Measurements from ENCODE around the gene TIPIN. TPM values are rescaled to one million over a fixed set of nuclear protein-coding genes. Genes with fewer than 3 reads are reported as not detected.
"Not testable (repeated sequence)": the region's sequence is repeated elsewhere in the genome, so short reads cannot be mapped to it uniquely, and the experiment has no call there.

The TIPIN gene
- total RNA-seq, 1 donor from 2014 or later, result 56.2 TPM

DNA sequence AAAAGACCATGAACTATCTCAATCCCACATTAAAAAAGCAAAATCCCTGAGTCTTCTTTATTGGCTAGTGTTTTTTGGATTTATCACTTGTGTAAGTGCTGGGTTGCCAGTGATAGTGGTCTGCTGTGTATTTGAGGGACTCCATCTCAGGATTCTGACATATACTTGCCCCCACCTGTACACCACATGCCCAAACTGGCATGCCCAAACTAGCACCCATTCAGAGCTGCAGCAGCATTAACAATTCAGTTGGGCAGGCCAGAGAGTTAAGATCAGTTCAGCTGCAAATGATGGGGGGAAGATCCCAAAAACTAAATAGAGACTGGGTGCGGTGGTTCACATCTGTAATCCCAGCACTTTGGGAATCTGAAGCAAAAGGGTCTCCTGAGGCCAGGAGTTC lies 6.3 kb upstream of the TIPIN start:
- intact Hi-C loops (cut with micrococcal nuclease), result no loop called here
- no peaks in the 10 kb centered on the region for H3K27me3 Mint-ChIP-seq

DNA sequence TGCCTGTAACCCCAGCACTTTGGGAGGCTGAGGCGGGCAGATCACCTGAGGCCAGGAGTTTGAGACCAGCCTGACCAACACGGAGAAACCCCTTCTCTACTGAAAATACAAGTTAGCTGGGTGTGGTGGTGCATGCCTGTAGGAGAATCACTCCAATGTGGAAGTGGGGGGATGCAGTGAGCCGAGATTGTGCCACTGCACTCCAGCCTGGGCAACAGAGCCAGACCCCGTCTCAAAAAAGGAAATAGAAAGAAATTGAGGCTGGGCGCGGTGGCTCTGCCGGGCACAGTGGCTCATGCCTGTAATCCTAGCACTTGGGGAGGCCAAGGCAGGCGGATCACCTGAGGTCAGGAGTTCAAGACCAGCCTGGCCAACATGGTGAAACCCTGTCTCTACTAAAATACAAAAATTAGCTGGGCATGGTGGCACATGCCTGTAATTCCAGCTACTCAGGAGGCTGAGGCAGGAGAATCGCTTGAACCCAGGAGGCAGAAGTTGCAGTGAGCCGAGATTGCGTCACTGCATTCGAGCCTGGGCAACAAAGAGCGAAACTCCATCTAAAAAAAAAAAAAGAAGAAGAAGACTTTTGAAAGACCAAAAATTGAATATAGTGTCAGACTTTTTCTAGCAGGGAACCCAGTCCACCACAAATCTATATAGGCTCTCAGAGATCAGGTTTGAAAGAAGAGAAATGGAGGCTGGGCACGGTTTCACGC lies 5.4 kb upstream of the TIPIN start:
- intact Hi-C loops (cut with micrococcal nuclease); H3K27me3 Mint-ChIP-seq: not testable (repeated sequence)

More for the DNA sequence above, 6.3 kb upstream of the TIPIN start:
- no peak overlapping the region for H3K27ac Mint-ChIP-seq
- H3K4me1 Mint-ChIP-seq, result no peaks in the 10 kb centered on the region
- no peaks in the 10 kb centered on the region for H3K9me3 Mint-ChIP-seq
- DNase-seq, result no peak
- H3K4me3 Mint-ChIP-seq, result no peak overlapping the region
- H3K36me3 Mint-ChIP-seq (ENCODE audit: low read depth), result no peaks in the 10 kb centered on the region

DNA sequence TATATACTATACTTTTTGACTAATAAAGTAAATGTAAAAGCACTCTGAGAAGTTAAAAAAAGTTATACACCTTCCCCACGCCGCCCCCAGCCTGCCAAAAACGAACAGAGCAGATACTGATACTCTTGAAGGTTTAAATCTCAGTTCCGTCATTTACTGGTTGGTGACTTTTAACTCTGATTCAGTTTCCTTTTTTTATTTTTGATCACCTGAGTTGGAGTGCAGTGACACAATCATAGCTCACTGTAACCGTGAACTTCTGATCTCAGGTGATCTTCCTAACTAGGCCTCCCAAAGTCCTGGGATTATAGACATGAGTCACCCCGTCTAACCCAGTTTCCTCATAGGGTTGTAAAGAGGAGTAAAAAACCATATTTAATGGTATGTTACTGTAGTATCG lies 3.3 kb upstream of the TIPIN start:
- H3K27me3 Mint-ChIP-seq, result no peaks in the 10 kb centered on the region
- peaks cover 11% of the 10 kb centered on the region for H3K4me1 Mint-ChIP-seq
- H3K36me3 Mint-ChIP-seq (ENCODE audit: low read depth), result peaks cover 7% of the 10 kb centered on the region
- no peaks in the 10 kb centered on the region for H3K9me3 Mint-ChIP-seq
- no peak overlapping the region for H3K4me3 Mint-ChIP-seq
- intact Hi-C loops (cut with micrococcal nuclease), result loop anchor here (5.0 kb wide), 1 partner anchor 67 kb away; the partner anchor contains the start of gene DIS3L
- DNase-seq, result no peak
- no peak overlapping the region for H3K27ac Mint-ChIP-seq

More for the DNA sequence above, 5.4 kb upstream of the TIPIN start:
- not testable (repeated sequence) for H3K27ac Mint-ChIP-seq; H3K36me3 Mint-ChIP-seq (ENCODE audit: low read depth); H3K4me1 Mint-ChIP-seq; H3K9me3 Mint-ChIP-seq; H3K4me3 Mint-ChIP-seq; DNase-seq

DNA sequence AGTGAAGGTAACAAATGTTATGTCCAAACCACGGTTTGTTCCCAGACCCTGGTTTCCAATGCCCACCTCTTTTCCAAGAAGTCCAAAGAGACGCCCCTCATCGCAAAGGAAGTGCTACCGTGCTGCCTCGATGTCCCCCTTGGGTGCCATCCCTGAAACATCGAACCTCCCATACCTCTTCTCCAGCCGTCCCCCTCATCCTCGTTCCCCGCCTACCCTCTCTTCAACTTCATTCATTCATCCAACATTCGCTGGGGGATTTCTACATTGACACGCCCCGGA lies 467 bp downstream of the TIPIN start:
- peaks cover 23% of the 10 kb centered on the region for H3K4me1 Mint-ChIP-seq
- no peak for DNase-seq
- H3K9me3 Mint-ChIP-seq, result no peaks in the 10 kb centered on the region
- intact Hi-C loops (cut with micrococcal nuclease), result loop anchor here (1.0 to 5.0 kb wide), 6 partner anchors 14 to 149 kb away; partner anchors contain the start of genes DIS3L, MAP2K1, SNAPC5 and ZWILCH
- peaks cover 21% of the 10 kb centered on the region for H3K36me3 Mint-ChIP-seq (ENCODE audit: low read depth)
- H3K4me3 Mint-ChIP-seq, result peak overlapping the region; percentile 93
- H3K27ac Mint-ChIP-seq, result peak overlapping the region; percentile 96
- H3K27me3 Mint-ChIP-seq, result no peaks in the 10 kb centered on the region

DNA sequence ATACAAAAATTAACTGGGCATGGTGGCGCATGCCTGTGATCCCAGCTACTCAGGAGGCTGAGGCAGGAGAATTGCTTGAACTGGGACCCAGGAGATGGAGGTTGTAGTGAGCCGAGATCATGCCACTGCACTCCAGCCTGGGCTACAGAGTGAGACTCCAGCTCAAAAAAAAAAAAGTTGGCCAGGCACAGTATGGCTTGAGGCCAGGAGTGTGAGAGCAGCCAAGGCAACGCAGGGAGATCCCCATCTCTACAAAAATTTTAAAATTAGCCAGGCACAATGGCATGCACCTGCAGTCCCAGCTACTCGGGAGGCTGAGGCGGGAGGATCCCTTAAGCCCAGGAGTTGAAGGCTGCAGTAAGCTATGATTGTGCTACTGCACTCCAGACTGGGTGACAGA lies 8.0 kb downstream of the TIPIN start:
- H3K27me3 Mint-ChIP-seq; H3K4me3 Mint-ChIP-seq; H3K9me3 Mint-ChIP-seq; intact Hi-C loops (cut with micrococcal nuclease); H3K4me1 Mint-ChIP-seq; H3K27ac Mint-ChIP-seq; DNase-seq: not testable (repeated sequence)
- H3K36me3 Mint-ChIP-seq (ENCODE audit: low read depth), result peaks cover 41% of the 10 kb centered on the region

DNA sequence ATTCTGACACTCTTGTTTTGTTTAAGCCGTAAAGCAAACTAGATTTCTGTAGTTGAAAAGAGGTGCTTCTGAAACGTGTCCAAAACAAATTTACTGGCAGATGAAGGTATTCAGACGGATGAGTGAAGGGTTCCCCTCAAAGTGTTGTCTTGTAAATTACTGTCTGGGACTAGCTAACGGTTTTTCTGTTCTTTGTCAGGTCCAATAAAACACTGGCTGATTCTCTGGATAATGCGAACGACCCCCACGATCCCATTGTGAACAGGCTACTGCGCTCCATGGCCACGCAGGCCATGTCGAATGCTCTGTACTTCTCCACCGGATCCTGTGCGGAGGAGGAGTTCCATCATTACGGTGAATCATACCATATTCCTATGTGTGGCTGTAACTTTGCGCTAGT lies 27.7 kb downstream of the TIPIN start:
- Mint-ChIP-seq H3K9me3 (no peaks in the 10 kb centered on the region), H3K4me1 (no peaks in the 10 kb centered on the region), H3K27me3 (no peaks in the 10 kb centered on the region), H3K36me3 (ENCODE audit: low read depth) (peaks cover 47% of the 10 kb centered on the region), H3K27ac (no peak overlapping the region), H3K4me3 (no peak overlapping the region)
- intact Hi-C loops (cut with micrococcal nuclease), result no loop called here
- DNase-seq, result no peak

DNA sequence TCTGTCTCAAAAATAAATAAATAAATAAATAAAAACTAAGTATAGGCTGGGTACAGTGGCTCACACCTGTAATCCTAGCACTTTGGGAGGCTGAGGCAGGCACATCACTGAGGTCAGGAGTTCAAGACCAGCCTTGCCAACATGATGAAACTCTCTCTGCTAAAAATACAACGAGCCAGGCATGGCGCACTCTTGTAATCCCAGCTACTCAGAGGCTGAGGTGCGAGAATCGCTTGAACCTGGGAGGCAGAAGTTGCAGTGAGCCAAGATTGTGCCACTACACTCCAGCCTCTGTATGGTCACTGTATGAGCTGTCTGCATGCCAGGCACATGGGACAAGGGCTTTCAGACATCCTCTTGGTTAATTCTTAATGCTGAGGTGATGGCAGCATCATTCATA lies 28.7 kb downstream of the TIPIN start:
- peaks cover 48% of the 10 kb centered on the region for H3K36me3 Mint-ChIP-seq (ENCODE audit: low read depth)
- no peak for DNase-seq
- H3K4me1 Mint-ChIP-seq, result no peaks in the 10 kb centered on the region
- no peak overlapping the region for H3K4me3 Mint-ChIP-seq
- no peaks in the 10 kb centered on the region for H3K9me3 Mint-ChIP-seq
- intact Hi-C loops (cut with micrococcal nuclease), result no loop called here
- H3K27me3 Mint-ChIP-seq, result no peaks in the 10 kb centered on the region
- no peak overlapping the region for H3K27ac Mint-ChIP-seq

DNA sequence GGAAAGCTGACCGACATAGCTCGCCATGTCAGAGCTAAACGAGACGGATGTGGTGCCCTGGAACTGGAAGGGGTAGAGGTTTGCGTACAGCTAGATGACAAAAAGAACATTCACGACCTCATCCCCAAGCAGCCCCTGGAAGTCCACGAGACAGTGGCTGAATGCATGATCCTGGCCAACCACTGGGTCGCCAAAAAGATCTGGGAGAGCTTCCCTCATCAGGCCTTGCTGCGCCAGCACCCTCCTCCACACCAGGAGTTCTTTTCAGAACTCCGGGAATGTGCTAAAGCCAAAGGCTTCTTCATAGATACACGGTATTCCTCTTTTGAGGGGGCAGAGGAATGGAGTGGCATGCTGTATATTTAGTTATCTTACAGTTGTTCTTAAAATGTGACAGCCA lies 30.4 kb downstream of the TIPIN start:
- Mint-ChIP-seq H3K4me3 (no peak overlapping the region), H3K27me3 (no peaks in the 10 kb centered on the region), H3K9me3 (no peaks in the 10 kb centered on the region), H3K36me3 (ENCODE audit: low read depth) (peaks cover 48% of the 10 kb centered on the region), H3K27ac (no peak overlapping the region), H3K4me1 (no peaks in the 10 kb centered on the region)
- intact Hi-C loops (cut with micrococcal nuclease), result no loop called here
- DNase-seq, result no peak

DNA sequence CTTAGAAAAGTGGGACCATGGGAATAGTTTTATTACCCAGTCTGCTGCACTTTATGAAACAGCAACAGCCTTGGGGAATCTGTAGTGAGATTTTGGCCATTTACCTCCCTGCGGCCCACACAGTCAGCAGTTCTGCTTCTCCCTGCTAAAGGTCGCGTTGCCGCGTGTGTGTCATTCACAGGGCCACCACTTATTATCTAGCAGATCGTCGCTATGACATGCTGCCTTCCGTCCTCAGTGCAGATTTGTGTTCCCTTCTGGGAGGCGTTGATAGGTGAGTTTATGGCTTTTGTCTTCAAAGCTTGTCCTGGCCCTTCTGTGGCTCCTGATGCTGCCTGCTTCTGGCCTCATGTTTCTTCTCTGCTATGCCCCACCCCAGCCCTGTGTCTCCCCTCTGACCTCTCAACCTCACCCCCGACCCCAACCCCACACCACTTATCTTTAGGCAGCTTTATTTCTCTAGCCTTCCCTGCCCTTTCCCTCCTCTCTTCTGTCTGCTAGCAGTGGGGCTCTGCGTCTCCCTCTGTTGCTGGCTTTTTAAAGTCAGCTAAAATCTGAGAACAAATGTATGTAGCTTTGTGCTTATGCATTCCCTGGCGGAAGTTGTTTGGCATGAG lies 33.1 kb downstream of the TIPIN start:
- no peak overlapping the region for H3K27ac Mint-ChIP-seq
- no peaks in the 10 kb centered on the region for H3K27me3 Mint-ChIP-seq
- intact Hi-C loops (cut with micrococcal nuclease), result no loop called here
- DNase-seq, result no peak
- no peak overlapping the region for H3K4me3 Mint-ChIP-seq
- H3K4me1 Mint-ChIP-seq, result peaks cover 2% of the 10 kb centered on the region
- peaks cover 45% of the 10 kb centered on the region for H3K36me3 Mint-ChIP-seq (ENCODE audit: low read depth)
- H3K9me3 Mint-ChIP-seq, result no peaks in the 10 kb centered on the region

DNA sequence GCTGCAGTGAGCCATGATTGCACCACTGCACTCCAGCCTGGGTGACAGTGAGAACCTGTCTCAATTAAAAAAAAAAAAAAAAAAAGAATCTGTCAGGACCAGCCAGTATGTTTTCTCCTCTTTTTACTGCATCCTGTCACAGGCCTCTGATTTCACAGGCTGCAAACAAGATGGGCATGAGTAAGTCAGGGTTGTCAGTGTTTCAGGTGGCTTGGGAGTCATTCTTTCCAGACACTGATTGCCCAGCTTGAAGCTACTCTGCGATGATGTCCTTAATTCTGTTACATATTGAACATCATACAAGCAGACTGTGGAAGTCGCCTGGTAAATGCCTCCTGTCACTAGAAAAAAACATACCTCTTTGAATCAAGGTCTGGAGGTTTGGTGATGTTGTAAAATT lies 44.3 kb downstream of the TIPIN start:
- Mint-ChIP-seq H3K4me1 (no peaks in the 10 kb centered on the region), H3K4me3 (no peak overlapping the region), H3K9me3 (no peaks in the 10 kb centered on the region), H3K27ac (no peak overlapping the region), H3K27me3 (no peaks in the 10 kb centered on the region), H3K36me3 (ENCODE audit: low read depth) (peaks cover 52% of the 10 kb centered on the region)
- intact Hi-C loops (cut with micrococcal nuclease), result no loop called here
- DNase-seq, result no peak

DNA sequence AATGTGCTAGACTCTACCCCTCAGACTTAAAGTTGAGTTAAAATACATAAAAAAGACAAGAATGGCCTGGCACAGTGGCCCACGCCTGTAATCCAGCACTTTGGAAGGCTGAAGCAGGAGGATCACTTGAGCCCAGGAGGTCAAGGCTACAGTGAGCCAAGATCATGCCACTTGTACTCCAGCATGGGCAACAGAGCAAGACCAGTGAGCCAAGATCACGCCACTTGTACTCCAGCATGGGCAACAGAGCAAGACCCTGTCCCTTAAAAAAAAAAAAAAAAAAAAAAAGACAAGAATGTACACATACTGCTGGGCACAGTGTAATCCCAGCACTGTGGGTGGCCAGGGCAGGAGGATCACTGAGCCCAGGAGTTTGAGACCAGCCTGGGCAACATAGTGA lies 45.7 kb downstream of the TIPIN start:
- no peak for DNase-seq
- Mint-ChIP-seq H3K27me3 (no peaks in the 10 kb centered on the region), H3K4me1 (no peaks in the 10 kb centered on the region), H3K4me3 (no peak overlapping the region), H3K9me3 (no peaks in the 10 kb centered on the region), H3K36me3 (ENCODE audit: low read depth) (peaks cover 46% of the 10 kb centered on the region), H3K27ac (no peak overlapping the region)
- intact Hi-C loops (cut with micrococcal nuclease), result no loop called here

DNA sequence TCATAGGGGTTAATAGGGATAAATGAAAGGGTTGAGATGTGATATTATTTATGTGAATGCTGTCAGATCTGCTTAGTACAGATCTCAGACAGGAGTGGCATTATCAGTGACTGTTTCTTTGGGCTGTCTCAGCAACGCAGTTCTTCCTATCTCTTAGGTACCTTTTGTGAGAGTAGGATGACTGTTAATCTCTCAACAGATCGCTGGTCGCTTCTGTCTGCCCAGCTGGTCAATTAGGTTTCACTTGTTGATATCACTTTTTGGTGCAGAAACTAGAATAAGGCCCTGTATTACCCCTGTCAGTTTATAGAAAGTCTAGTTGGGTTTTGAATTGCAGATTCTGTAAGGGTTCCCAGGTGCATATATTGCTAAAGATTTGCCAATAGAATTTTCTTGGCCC lies 46.7 kb downstream of the TIPIN start:
- H3K9me3 Mint-ChIP-seq, result no peaks in the 10 kb centered on the region
- H3K4me1 Mint-ChIP-seq, result peaks cover 2% of the 10 kb centered on the region
- no peak for DNase-seq
- intact Hi-C loops (cut with micrococcal nuclease), result no loop called here
- H3K27me3 Mint-ChIP-seq, result no peaks in the 10 kb centered on the region
- no peak overlapping the region for H3K4me3 Mint-ChIP-seq
- peaks cover 44% of the 10 kb centered on the region for H3K36me3 Mint-ChIP-seq (ENCODE audit: low read depth)
- no peak overlapping the region for H3K27ac Mint-ChIP-seq

DNA sequence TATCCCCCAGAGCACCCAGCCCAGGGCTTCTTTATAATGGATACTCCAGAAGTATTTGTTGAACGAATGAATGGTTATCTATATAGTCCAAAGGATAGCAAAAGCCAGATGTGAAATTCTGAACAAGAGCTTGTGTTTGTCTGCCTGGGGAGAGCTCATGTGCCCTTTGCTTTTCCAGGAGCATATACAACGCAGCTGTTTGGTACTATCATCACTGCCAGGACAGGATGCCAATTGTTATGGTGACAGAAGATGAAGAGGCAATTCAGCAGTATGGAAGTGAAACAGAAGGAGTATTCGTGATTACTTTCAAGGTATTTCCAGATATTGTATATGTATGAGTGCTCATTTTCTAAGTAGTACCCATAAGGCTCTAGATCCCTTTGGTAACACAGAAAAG lies 48.0 kb downstream of the TIPIN start:
- H3K27ac Mint-ChIP-seq, result no peak overlapping the region
- intact Hi-C loops (cut with micrococcal nuclease), result no loop called here
- no peak overlapping the region for H3K4me3 Mint-ChIP-seq
- peaks cover 2% of the 10 kb centered on the region for H3K4me1 Mint-ChIP-seq
- H3K27me3 Mint-ChIP-seq, result no peaks in the 10 kb centered on the region
- DNase-seq, result no peak
- peaks cover 44% of the 10 kb centered on the region for H3K36me3 Mint-ChIP-seq (ENCODE audit: low read depth)
- H3K9me3 Mint-ChIP-seq, result no peaks in the 10 kb centered on the region

DNA sequence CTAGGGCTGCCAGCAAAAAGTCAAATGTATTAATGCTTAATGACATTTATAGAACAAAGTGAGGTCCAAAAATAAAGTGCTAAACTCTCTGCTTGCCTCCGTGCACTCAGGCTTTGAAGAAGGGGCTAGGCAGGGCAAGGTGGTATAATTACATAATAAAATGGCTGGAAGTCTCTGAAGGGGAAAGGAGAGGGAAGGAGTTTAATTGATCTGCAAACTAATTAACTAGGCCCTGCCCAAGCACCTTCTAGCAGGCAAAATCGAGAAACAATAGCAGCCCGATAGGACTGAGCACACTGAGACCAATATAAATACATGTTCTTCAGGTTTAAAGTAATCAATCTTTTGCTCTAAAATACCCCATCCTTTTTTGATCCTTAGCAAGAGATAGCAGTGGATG lies 50.1 kb downstream of the TIPIN start:
- Mint-ChIP-seq H3K4me1 (peaks cover 6% of the 10 kb centered on the region), H3K36me3 (ENCODE audit: low read depth) (peaks cover 45% of the 10 kb centered on the region), H3K27me3 (no peaks in the 10 kb centered on the region), H3K4me3 (no peak overlapping the region), H3K27ac (no peak overlapping the region), H3K9me3 (no peaks in the 10 kb centered on the region)
- no peak for DNase-seq
- intact Hi-C loops (cut with micrococcal nuclease), result no loop called here

DNA sequence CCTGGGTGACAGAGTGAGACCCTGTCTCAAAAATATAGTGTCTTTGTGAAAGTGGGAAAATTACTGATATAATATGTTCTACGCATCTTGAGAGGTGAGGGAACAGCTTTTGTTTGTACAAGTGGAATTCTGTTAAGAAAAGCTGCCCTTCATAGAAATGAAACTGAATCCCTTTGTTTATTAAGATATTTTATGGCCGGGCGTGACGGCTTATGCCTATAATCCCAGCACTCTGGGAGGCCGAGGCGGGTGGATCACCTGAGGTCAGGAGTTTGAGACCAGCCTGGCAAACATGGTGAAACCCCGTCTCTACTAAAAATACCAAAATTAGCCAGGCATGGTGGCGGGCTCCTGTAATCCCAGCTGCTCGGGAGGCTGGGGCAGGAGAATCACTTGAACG lies 52.1 kb downstream of the TIPIN start:
- H3K4me1 Mint-ChIP-seq; DNase-seq; H3K27me3 Mint-ChIP-seq; H3K4me3 Mint-ChIP-seq; H3K27ac Mint-ChIP-seq; H3K9me3 Mint-ChIP-seq; intact Hi-C loops (cut with micrococcal nuclease): not testable (repeated sequence)
- peaks cover 38% of the 10 kb centered on the region for H3K36me3 Mint-ChIP-seq (ENCODE audit: low read depth)

Data from activated CD4-positive, alpha-beta T cell treated with anti-CD3 and anti-CD28 coated beads, Interleukin-2, amount 10 ng/mL, durations not matched to agents 24 days and 14 days (primary cell).